ENCODE measurements around the gene SPAG6. TPM values are rescaled to one million over a fixed set of nuclear protein-coding genes. Genes with fewer than 3 reads are reported as not detected.

The SPAG6 gene
- polyA plus RNA-seq, 1 donor: 6.5 TPM

- no peak for DNase-seq
These were observed 118.0 kb downstream of the SPAG6 start for GRCh38 chr10:22463255-22463654.

- no peak for DNase-seq
These were observed 119.8 kb downstream of the SPAG6 start for GRCh38 chr10:22464966-22465629.

- no peak for DNase-seq
These were observed 121.6 kb downstream of the SPAG6 start for GRCh38 chr10:22466763-22467334.

Other genes starting within 250 kb of the SPAG6 start
- gene EBLN1, start 127.5 kb upstream of the SPAG6 start, polyA plus RNA-seq (ENCODE audit: insufficient read length): not detected
- 63.6 TPM for gene COMMD3, start 29.1 kb upstream of the SPAG6 start, polyA plus RNA-seq (ENCODE audit: insufficient read length)
- 47.9 TPM for gene BMI1, start 24.4 kb upstream of the SPAG6 start, polyA plus RNA-seq (ENCODE audit: insufficient read length)

Data from hindlimb muscle (tissue), 1 donor.